ENCODE results near the gene TSPO.

Gene TSPO

GRCh38 chr22:43179911-43180195 lies 28.5 kb downstream of the TSPO start:
- no peak for FAIRE-seq

DNA sequence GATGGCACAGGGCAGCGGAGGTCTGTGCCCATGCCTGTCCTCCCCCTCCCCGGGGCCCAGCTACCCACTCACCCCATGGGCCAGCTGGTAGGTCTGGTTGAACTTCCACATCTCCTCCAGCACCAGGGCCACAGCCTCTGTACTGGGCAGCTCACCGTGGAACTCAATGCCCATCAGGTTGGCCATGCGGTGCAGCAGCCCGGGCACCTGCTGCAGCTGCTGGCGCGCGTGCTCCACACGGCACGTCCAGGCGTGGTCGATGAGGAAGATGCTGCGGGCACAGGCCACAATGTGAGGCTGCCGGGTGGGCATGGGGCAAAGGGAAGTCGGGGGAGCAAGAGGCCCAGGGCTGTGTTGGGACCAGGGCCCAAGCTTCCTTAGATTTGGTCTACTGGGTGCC lies 29.3 kb downstream of the TSPO start:
- FAIRE-seq: no peak

GRCh38 chr22:43181321-43182076 lies 30.1 kb downstream of the TSPO start:
- no peak for FAIRE-seq

GRCh38 chr22:43182118-43182517 lies 30.8 kb downstream of the TSPO start:
- FAIRE-seq: no peak

DNA sequence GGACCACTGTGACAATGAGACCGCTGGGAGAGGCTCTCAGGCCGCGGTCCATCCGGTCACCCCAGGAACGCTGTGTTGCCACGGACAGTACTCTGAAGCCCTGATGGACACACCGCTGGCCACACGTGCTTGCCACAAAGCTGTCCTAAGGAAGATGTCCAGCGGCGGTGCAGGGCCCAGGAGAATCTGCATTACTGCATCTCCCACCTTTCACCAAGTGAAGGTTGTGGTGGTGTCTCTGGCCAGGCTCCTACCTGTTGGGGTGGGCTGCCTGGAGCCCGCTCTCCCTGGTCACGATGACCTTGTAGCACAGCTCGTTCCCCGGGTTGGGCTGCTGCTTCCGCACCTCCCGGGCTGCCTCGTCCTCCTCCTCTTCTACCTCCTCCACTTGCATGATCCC lies 31.4 kb downstream of the TSPO start:
- FAIRE-seq: no peak

GRCh38 chr22:43183496-43184277 lies 32.3 kb downstream of the TSPO start:
- FAIRE-seq: no peak

- FAIRE-seq: no peak
Measured at GRCh38 chr22:43185860-43186261, 34.5 kb downstream of the TSPO start.

DNA sequence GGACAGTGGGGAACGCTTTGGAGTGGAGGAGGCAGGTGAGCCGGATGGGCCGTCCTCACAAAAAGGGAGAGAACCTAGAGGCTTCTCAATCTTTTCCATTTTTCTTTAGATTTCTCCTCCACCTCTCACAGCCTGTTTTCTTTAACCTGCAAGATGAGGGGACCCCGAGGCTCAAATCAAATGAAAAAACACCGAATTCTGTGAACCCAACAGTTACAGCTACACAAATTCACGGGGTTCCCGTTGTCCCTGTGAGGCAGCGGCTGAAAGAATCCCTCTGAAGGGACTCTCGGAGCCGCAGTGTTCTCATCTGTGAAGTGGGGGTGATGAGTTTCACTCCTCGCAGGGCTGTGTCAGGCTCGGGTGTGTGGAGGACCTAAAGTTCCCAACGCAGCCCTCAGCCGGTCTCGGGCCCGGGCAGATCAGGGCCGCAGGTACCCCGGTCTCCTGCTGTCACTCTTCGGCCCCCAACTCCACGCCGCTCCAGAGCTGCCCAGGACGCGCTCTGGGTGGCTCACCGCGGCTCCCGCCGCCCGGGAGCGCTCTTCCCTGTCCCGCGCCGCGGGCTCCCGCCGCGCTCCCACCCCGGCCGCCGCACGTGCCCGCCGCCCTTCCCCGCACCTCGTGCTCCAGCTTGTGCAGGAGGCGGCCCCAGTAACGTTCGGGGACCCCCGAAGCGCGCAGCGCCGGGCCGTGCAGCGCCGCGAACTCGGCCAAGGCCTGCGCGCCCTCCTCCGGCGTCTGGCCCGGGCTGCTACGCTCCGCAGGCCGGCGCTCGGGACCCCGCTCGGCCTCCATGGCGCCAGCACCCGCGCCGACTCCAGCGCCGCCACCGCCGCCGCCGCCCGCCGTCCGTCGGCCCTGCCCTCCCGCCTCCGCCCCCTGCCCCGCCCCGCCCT lies 35.2 kb downstream of the TSPO start, which contains the start of gene TTLL12:
TSS of gene TTLL12 (minus strand) at position 863 of the 899 bp plus-strand sequence. CDS start at position 798, 65 bp downstream.
- FAIRE-seq: no peak

- FAIRE-seq: no peak
Measured at GRCh38 chr22:43187171-43188099, 36.1 kb downstream of the TSPO start.

- FAIRE-seq: no peak
Measured at GRCh38 chr22:43188829-43189545, 37.6 kb downstream of the TSPO start.

DNA sequence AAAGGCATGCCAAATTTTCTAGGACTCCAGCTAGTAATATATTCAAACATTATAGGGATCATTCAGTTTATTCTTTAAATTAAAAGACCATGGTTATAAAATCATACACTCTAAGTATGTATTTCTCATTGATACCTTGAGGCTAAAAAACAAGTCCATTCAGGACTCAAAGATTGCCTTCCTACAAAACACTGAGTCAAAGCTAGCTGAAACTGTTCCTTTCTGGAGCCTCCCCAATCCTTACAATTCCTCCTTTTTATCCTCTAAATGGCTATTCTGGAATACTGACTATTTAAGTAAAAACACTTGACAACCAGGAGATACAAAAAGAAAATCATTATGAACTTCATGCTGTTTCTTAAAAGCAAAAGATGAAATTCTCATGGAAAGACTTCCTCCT lies 40.5 kb downstream of the TSPO start:
- no peak for FAIRE-seq

- no peak for FAIRE-seq
Measured at GRCh38 chr22:43197271-43197941, 46.0 kb downstream of the TSPO start.

GRCh38 chr22:43198126-43198525 lies 46.8 kb downstream of the TSPO start:
- FAIRE-seq: no peak

DNA sequence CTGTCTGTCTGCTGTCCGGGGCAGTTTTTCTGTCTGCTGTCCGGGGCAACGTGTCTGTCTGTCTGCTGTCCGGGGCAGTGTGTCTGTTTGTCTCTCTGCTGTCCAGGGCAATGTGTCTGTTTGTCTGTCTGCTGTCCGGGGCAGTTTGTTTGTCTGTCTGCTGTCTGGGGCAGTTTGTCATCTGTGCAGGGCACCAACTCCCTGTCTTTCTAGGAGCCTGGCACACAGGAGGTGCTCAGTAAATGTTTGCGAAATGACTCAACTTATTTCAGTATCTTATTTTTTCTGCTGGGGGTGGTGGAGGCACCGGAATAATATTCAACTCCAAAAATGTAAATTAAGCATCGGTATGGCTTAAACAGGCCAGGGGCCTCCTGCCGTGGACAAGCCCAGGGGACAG lies 47.6 kb downstream of the TSPO start:
- no peak for FAIRE-seq

DNA sequence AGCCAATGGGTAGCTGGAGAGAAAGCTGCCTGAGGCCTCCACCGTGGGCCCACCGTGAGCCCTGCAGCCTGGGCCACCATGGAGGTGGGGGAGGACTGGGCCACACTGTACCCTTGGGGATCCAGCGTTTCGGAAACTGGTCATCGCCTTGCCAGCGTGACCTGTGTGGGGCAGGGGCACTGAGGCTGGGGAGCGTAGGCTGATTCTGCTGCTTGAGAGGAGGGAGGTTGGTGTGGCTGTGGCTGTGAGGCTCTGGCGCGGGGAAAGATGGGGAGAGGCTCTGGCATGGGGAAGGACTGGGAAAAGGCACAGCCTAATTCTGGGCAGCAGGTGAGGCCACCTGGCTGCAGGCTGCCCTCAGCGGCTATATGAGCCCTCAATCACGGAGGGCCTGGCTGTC lies 48.2 kb downstream of the TSPO start:
- no peak for FAIRE-seq

- FAIRE-seq: no peak
Measured at GRCh38 chr22:43200031-43200430, 48.7 kb downstream of the TSPO start.

DNA sequence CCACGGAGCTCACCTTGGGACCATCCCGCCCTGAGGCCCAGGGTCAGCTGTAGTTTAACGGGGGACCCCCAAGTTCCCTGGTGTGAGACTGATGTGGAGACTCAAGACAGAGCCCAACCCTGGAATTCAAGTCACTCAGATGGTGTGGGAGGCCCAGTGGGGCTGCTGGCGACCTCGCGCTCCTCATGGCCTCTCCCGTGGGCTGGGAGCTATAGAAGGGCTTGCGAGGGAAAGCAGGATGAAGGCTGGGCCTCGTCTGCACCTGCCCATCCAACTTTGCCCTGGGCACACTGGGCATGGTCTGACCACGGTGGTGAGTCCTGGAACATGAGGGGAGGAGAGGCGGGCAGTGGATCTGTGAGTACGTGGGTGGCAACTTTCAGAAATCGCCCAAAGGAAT lies 49.2 kb downstream of the TSPO start:
- FAIRE-seq: no peak

DNA sequence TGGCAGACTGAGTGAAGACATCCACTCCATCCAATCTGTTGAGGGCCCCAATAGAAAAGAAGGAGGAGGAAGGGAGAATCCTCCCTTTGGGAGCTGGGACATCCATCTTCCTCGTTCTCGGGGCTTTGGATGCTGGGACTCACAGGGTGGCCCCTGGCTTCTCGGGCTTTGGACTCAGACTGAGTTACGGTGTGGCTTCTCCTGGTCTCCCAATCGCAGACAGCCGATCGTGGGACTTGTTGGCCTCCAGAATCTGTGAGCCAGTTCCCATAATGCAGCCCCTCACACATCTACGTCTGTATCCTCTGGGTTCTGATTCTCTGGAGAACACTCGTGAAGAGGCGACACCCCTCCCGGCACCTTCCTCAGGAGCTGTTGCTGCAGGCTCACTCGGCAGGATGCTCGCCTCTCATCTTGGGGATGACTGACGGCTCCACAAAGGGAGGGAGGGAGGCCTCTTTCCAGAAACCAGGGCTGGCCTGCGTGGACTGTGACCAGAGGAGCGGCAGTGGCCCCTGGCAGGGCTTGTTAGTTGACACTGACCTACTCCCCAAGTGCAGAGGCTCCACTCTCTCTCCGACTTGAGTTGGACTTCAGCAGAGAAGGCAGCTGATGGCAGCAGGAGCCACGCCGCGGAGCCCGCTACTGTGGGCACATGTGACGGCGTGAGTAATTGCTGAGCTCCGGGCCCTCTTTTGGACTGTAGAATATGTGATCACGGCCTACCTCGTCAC lies 50.3 kb downstream of the TSPO start:
- no peak for FAIRE-seq

DNA sequence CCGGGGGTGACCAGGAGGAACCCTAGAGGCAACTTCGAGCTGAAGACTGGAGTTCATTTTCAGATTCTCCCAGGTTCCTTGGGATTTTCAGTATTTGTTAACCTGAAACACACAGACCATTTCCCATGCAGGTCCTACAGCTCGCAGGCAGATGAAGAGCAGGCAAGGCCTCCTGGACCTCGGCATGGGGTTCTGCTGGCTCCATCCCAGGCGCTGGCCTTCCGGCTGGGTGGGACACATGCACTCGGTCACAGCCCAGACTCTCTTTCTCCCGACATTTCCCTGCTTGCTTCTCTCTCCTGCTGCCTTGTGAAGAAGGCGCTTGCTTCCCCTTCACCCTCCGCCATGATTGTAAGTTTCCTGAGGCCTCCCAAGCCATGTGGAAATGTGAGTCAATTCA lies 51.0 kb downstream of the TSPO start:
- no peak for FAIRE-seq

DNA sequence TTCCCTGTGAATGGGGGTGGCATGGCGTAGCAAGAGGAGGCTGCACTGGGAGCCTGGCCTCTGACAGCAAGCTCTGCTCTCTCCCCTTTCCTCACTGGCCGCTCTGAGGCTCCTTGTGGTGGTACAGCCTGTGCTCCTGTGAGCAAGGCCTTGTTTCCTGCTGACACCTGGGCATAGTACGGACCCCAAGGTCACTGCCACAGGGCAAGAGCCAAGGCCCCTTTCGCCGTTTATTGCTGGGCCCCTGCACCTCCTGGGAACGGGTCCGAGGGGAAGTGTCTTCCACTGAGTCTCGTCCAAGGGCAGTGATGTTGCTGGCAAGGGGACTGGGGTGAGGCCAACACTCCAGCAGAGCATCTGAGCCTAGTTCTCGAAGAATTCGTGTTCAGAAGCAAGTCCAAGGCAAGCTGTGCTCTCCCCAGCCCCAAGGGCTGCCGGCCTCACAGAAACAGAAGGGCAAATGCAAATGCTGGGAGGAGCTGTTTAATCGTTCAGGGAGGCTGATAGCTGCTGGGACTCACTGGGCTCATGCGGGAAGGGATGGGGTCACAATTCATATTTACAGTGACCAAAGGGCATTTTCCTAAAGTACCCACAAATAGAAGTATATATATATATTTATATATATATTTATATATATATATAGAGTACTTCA lies 51.5 kb downstream of the TSPO start:
- FAIRE-seq: no peak

Data from G401.6 (cell line).